Omental fat pad (tissue), 4 donors: ENCODE measurements around the gene PATJ. TPM values are rescaled to one million over a fixed set of nuclear protein-coding genes. Genes with fewer than 3 reads are reported as not detected.
A peak's percentile ranks its signal among the peaks of the same experiment; 100 is the strongest.
"Not testable (repeated sequence)": the region's sequence is repeated elsewhere in the genome, so short reads cannot be mapped to it uniquely, and the experiment has no call there.

Source experiments
- ATAC-seq: fragments of 150-250 bp; one replicate; pipeline ENCODE4 v1.9.1; 2016; ENCODE audit warnings: mild to moderate bottlenecking, moderate library complexity; ENCODE audit not compliant: low FRiP score
- DNase-seq: peaks from one replicate; pipeline ENCODE4 v3.0.0-alpha.2; 2019; ENCODE audit warnings: low spot score
- CTCF ChIP-seq, 3 donors: fragments of 450-650 bp; IDR thresholded peaks; one replicate each; pipeline ENCODE4 v1.5.1; 2016 to 2017; ENCODE audit warnings: antibody characterized with exemption in 3 of 3, mild to moderate bottlenecking in 3 of 3, moderate library complexity in 2 of 3
- total RNA-seq, 4 donors: library from RNA; depleted of rRNA; stranded (reverse); fragments of >200 nt; gene quantifications; one replicate each; pipeline ENCODE4 v1.1.0, GENCODE V29; 2016

PATJ gene, protein sequence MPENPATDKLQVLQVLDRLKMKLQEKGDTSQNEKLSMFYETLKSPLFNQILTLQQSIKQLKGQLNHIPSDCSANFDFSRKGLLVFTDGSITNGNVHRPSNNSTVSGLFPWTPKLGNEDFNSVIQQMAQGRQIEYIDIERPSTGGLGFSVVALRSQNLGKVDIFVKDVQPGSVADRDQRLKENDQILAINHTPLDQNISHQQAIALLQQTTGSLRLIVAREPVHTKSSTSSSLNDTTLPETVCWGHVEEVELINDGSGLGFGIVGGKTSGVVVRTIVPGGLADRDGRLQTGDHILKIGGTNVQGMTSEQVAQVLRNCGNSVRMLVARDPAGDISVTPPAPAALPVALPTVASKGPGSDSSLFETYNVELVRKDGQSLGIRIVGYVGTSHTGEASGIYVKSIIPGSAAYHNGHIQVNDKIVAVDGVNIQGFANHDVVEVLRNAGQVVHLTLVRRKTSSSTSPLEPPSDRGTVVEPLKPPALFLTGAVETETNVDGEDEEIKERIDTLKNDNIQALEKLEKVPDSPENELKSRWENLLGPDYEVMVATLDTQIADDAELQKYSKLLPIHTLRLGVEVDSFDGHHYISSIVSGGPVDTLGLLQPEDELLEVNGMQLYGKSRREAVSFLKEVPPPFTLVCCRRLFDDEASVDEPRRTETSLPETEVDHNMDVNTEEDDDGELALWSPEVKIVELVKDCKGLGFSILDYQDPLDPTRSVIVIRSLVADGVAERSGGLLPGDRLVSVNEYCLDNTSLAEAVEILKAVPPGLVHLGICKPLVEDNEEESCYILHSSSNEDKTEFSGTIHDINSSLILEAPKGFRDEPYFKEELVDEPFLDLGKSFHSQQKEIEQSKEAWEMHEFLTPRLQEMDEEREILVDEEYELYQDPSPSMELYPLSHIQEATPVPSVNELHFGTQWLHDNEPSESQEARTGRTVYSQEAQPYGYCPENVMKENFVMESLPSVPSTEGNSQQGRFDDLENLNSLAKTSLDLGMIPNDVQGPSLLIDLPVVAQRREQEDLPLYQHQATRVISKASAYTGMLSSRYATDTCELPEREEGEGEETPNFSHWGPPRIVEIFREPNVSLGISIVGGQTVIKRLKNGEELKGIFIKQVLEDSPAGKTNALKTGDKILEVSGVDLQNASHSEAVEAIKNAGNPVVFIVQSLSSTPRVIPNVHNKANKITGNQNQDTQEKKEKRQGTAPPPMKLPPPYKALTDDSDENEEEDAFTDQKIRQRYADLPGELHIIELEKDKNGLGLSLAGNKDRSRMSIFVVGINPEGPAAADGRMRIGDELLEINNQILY (N-terminal part only)
- total RNA-seq, result 10 to 100 TPM; 12.1 to 31.4 (median 20.0) TPM

DNA sequence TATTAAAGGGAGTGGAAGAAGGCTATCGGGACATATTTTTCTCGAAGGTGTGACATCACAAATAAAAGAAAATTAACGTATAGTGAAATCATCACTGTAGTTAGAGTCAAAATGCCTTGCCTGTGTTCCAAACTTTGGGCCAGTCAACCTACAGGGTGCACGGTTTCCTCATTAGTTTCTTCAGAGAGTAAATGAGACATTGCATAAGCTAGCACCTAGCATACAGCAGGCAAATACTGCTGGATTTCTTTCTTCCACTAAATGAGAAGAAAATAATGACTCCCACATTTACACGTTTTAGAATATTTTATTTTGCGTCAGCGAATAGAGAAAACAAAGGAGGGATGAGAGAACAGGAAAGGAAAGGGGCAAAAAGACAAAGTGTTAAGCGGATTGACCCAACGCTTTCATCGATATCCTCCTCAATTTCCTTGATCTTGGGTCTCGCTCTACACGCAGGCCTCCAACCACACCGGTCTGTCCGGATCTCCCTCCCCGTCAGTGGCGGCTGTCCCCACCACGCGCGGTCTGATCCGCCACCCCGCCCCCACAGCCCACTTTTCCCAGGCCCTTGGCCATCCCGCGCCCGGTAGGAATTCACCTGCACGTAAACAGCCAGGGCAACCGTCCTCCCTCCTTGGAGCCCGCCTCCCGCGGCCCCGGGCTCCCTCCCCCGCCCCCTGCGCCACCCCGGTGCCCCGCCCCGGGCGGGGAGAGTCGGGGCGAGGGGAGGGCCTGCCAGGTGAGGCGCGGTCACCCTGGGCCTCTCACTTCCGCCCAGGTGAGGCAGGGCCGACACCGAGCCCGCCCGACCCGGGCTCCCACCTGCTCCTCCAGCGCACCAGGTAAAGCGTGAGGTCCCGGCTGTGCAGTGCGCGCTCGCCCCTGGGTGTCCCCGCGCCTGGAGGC, at the start of gene PATJ:
PATJ (plus strand) TSS at position 770 of the 909 bp plus-strand sequence. CDS start 20,413 bp downstream, outside the sequence.
- TF ChIP-seq CTCF (IDR thresholded peaks at IDR 0.05), result no peak
- peak; percentile 27 for DNase-seq
- peak; percentile 84 for ATAC-seq

DNA sequence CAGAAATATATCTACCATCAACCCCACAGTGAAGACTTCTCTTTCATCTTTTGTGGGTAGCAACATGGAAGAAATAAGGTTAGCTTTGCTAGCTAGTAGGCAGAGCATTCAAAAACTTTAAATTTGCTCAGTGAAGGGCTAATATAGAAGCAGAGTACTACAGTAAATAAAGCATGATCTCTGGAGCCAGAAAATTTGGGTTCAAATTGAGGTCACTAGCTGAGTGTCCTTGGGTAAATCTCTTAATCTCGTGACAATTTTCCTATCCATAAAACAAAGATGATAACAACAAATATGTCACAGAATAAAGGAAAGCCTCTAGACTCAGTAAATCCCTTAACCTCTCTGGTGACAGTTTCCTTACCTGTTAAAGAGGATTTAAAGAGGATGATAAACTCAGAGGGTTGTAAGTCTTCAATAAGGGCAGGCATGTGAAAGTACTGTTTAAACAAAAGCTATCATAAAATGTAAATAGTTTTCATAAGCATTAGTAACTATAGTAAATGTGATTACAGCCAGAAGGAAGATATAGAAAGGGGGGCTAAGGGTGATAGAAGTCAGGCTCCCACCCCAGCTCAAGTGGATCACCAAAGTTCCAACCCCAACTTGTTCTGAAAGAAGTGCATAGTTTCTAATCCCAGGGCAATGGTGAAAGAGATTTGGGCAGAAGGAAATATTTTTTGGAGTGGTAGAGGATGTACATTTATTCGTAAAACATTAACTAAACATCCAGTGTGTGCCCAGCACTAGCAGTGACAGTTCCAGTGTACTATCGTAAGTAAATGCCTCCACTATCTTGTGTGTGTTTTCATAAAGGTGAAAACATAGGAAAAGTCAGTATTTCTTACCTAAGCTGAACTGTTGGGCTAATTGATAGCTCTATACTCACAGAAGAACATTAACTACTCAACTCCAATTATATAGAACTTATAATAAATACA, 42.1 kb upstream of the PATJ start:
- DNase-seq (no peak), ATAC-seq (no peak)
- TF ChIP-seq CTCF (IDR thresholded peaks at IDR 0.05), result no peak

DNA sequence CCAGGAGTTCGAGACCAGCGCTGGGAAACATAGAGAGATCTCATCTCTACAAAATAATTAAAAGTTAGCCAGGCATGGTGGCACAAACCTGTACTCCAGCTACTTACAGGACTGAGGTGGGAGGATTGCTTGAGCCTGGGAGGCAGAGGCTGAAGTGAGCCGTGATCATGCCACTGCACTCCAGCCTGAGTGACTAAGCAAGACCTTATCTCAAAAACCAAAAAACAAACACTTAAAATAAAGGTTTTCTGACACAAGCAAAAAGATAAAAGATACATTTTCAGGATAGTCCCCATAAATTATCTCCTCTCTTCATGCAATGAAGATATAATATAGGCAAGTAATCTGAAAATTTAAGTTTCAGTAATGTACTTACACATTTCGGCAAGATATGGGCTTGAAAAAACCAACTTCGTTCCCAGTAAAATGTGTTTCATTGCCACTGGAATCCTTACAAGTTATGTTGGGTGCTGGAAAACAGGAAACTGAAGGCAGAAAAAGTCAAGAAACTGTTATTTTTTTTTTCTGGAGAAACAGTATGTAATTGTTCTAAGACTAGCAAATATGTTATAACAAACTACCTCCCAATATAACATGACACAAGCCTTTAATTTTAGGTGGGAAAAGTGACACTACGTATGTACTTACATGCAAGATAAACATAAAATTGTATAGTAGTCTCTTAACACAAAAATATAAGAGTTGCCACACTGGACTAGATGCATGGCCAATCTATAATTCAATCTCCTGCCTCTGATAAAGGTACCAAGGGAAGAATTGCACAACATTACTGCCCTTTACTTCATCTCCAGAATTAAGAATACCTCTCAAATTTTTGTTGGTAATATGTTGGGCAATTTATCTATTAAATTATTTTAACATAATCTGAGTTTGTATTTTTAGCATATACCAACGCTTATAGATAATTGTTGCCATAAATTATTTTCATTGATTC, 33.0 kb upstream of the PATJ start:
- ATAC-seq (no peak), DNase-seq (no peak)
- no peak for TF ChIP-seq CTCF (IDR thresholded peaks at IDR 0.05)

- ATAC-seq, result no peak
- no peak for TF ChIP-seq CTCF (IDR thresholded peaks at IDR 0.05)
These were observed 32.4 kb upstream of the PATJ start for GRCh38 chr1:61709908-61710289.

GRCh38 chr1:61711257-61711656, 31.0 kb upstream of the PATJ start:
- ATAC-seq, DNase-seq: not testable (repeated sequence)

More at GRCh38 chr1:61709908-61710289, 32.4 kb upstream of the PATJ start:
- DNase-seq, result no peak
